GM13977 (cell line): ENCODE data around the gene TTC9B.
A peak's percentile ranks its signal among the peaks of the same experiment; 100 is the strongest.
"Not testable (repeated sequence)": the region's sequence is repeated elsewhere in the genome, so short reads cannot be mapped to it uniquely, and the experiment has no call there.

Source experiments
- DNase-seq: peaks from one replicate; pipeline ENCODE4 v3.0.0; 2012; ENCODE audit warnings: low spot score
- in situ Hi-C: fragments of 300-500 bp; cut with MboI; formaldehyde crosslinking; loops from one replicate; pipeline ENCODE4 v1.12.0; 2022; ENCODE audit warnings: low sequenced_read_pairs, low pct_unique_long_range_greater_than_20kb, mixed read lengths, inconsistent platforms; ENCODE audit not compliant: unreplicated experiment
- TF ChIP-seq, protein P1 (sequence below): IDR thresholded peaks from 2 replicates; pipeline ENCODE4 v1.5.1; 2012; ENCODE audit warnings: mild to moderate bottlenecking, control low read depth; ENCODE audit not compliant: insufficient read depth; ENCODE audit errors: extremely low read depth, missing control alignments

Gene TTC9B

DNA sequence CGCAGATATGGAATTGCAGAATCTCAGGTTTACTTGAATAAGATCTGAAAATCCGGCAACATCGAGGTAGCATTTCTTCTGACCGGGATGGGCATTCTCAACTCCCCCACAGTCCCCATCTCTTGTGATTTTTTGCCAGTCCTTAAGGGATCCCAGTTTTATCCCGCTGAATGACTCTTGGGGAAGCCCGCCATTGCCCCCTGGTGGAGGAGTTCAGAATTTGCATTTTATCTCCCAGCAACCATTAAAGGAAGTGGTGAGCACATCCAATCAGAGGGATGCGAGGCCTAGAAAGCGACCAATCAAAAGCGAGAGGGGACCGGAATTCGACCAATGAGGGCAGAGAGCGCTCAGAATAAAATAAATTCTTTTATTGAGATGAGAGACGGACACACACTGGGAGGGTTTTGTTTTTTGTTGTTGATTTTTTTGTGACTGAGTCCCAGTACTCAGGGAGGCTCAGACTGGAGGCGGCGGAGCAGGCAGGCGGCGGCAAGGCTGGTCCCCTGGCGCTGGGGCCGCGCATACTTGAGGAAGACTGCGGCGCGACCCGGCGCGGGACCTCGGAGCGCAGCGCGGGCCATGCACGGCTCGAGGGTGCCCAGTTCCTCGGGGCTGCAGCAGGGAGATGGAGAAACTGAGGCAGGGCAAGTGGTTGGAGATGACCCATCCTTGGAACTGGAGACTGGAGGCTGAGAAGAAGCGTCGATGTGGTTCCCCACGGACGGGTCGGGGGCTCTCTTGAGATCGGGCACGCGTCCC is 3.9 kb upstream of the TTC9B start:
- DNase-seq: peak; percentile 98
- TF ChIP-seq, protein P1, sequence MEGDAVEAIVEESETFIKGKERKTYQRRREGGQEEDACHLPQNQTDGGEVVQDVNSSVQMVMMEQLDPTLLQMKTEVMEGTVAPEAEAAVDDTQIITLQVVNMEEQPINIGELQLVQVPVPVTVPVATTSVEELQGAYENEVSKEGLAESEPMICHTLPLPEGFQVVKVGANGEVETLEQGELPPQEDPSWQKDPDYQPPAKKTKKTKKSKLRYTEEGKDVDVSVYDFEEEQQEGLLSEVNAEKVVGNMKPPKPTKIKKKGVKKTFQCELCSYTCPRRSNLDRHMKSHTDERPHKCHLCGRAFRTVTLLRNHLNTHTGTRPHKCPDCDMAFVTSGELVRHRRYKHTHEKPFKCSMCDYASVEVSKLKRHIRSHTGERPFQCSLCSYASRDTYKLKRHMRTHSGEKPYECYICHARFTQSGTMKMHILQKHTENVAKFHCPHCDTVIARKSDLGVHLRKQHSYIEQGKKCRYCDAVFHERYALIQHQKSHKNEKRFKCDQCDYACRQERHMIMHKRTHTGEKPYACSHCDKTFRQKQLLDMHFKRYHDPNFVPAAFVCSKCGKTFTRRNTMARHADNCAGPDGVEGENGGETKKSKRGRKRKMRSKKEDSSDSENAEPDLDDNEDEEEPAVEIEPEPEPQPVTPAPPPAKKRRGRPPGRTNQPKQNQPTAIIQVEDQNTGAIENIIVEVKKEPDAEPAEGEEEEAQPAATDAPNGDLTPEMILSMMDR: peak; percentile 59
- in situ Hi-C loops: no loop called here

DNA sequence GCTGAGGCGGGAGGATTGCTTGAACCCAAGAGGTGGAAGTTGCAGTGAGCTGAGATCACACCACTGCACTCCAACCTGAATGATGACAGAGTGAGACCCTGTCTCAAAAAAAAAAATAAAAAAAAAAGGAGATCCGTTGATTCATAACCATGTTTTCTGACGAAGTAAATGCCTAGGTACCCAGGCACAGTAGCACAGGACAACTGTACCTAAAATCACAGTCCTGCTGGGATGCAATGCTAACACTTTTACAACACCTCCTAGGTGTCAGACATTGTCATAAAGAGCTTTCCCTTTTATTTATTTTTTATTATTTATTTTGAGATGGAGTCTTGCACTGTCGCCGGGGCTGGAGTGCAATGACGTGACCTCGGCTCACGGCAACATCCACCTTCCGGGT is 2.5 kb upstream of the TTC9B start:
- in situ Hi-C loops: no loop called here
- no peak for DNase-seq
- TF ChIP-seq, protein P1: no peak

DNA sequence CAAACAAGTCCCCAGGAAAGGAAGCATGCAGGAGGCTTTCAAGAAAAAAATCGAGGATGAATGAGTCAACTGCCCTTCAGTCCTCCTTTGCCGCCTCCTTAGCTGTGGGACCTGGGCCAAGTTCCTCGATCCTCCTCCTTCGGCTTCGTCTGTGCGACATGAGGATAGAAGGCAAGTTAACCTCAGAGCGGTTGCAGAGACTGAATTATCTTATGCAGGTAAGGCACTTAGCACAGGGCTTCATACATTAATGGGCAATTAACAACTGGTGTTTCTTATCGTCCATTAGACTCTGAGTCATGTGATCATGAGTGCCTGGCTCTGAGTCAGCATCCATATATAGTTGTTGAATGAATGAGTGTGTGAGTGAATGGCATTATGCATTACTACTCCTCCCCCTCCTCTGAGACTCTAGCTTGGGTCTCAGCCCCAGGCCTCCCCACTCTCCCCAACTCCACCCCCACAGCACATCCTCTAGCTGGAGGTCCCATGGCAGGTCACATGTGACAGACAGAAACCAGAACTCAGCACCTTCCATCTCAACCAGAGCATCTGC is 1.6 kb upstream of the TTC9B start:
- DNase-seq: no peak
- in situ Hi-C loops: no loop called here
- TF ChIP-seq, protein P1: no peak

DNA sequence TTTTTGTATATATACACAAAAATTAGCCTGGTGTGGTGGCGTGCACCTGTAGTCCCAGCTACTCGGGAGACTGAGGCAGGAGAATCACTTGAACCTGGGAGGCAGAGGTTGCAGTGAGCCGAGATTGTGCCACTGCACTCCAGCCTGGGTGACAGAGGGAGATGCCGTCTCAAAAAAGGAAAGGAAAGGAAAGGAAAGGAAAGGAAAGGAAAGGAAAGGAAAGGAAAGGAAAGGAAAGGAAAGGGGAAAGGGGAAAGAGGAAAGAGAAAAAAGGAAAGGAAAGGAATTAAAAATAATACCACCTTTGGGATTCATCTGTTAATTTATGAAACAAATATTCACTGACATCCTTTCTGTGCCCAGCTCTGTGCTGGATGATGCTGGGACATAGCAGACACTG is 845 bp upstream of the TTC9B start:
- DNase-seq, in situ Hi-C loops: not testable (repeated sequence)

DNA sequence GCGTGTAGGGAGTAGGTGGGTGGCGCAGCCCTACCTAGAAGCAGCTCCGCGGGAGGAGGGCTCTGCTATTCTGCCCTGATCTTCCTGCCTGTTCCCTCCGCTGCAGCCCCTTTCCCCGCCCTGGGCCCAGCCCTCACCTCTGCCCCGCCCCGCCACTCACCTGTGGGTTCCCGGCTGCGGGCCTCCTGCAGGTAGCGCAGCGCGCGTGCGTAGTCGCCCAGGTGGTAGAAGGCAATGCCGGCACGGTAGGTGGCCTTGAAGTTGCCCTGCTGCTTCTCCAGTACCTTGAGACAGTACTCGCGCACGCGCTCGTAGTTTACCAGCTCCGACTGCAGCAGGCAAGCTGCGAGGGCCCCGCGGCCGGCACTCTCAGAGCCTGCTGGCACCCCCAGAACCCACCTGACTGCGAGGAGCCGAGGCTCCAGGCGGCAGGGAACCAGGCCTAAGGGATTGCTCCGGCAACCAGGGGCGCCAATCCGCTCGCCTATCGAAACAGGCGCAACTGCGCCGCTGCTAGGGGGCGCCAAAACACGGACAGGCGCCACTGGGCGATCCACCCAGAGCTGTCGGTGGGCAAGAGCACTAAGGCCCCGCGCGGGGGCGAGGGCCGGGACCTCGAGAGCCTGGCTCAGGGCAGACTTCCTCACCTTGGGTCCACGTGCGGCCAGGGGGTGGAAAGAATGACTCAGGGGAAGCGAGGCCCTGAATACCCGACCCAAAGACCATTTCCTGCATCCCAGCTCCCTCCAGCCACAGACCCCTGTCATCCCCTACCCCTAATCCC is 965 bp downstream of the TTC9B start:
- no peak for DNase-seq
- in situ Hi-C loops: no loop called here
- TF ChIP-seq, protein P1: peak; percentile 56

DNA sequence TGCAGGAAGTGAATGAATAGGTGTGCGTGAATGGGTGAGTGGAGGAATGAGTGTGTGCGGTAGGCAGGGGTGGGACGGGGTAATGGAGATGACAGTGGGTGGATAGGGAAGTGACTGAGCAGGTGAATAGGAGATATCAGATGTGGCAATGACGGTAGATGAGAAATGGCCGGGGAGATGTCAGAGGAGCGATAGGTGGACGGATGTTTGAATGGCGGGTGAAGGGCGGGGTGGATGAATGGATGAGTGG is 1.5 kb downstream of the TTC9B start:
- TF ChIP-seq, protein P1: no peak
- in situ Hi-C loops: no loop called here
- DNase-seq: no peak

DNA sequence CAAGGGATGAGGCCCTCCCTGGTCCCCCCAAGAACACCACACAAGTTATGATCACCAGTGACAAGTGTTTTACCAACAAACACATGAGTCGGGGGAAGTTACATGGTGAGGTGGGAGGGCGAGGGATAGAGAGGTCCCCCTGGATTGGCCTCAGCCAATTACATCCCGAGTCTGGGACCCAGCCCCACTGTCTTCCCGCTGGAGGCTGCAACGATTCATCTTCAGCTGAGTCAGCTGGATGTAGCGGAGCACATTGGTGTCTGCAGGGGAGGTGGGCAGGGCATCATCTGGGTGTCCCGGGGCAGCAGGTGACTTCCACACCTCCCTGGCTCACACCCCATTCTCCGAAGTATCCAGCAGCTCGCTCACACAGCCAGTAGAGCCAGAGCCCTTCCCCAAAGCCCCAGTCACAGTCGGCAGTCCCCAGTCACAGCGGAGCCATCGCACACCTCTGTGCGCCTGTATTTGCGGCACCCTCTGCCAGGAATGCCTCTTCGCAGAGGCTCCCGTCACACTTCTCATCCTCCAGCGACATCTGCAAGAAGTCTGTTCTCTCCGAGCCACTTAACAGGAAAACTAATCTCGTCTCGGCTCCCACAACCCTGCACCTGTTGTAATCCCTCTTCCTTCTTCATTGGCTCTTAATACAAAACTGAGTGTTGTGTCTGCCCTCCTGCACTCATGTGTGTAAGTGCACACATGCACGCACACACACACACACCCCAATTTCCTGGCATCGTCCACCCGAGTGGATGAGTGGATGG is 2.0 kb downstream of the TTC9B start:
- in situ Hi-C loops: no loop called here
- DNase-seq: no peak

More for the DNA sequence above, 2.0 kb downstream of the TTC9B start:
- TF ChIP-seq, protein P1: no peak
